Liver (tissue), 9 donors: ENCODE measurements around the gene MAPK11. TPM values are rescaled to one million over a fixed set of nuclear protein-coding genes. Genes with fewer than 3 reads are reported as not detected.

Experiments used
- DNase-seq: peaks from one replicate; pipeline ENCODE4 v3.0.0-alpha.2; 2017; ENCODE audit warnings: low spot score
- H3K27ac ChIP-seq, 2 donors: one replicate each; pipeline ENCODE4 v1.7.0; 2013; ENCODE audit warnings: inconsistent platforms in 2 of 2, low read length in 2 of 2, control low read depth in 1 of 2, low read depth in 1 of 2, mild to moderate bottlenecking in 1 of 2
- H3K27me3 ChIP-seq, 4 donors: one replicate each; pipeline versions ENCODE4 v1.6.1 to v1.7.0; 2013; ENCODE audit warnings: low read length in 3 of 4, inconsistent platforms in 1 of 4, mild to moderate bottlenecking in 1 of 4, moderate library complexity in 1 of 4; ENCODE audit not compliant: control insufficient read depth in 4 of 4, insufficient read depth in 4 of 4
- H3K36me3 ChIP-seq, 4 donors: one replicate each; pipeline versions ENCODE4 v1.6.1 to v1.7.0; 2013; ENCODE audit warnings: low read length in 3 of 4, mild to moderate bottlenecking in 3 of 4, low read depth in 1 of 4, moderate library complexity in 1 of 4; ENCODE audit not compliant: control insufficient read depth in 4 of 4, insufficient read depth in 3 of 4
- H3K4me1 ChIP-seq, 4 donors: one replicate each; pipeline versions ENCODE4 v1.6.1 to v1.7.0; 2013; ENCODE audit warnings: low read length in 3 of 4, mild to moderate bottlenecking in 3 of 4, moderate library complexity in 1 of 4; ENCODE audit not compliant: control insufficient read depth in 4 of 4, insufficient read depth in 4 of 4
- H3K4me3 ChIP-seq, 3 donors: one replicate each; pipeline versions ENCODE4 v1.6.1 to v1.7.0; 2013; ENCODE audit warnings: low read length in 3 of 3, control low read depth in 1 of 3, low read depth in 1 of 3, mild to moderate bottlenecking in 1 of 3
- H3K9ac ChIP-seq, 2 donors: one replicate each; pipeline ENCODE4 v1.7.0; 2013; ENCODE audit warnings: low read length in 2 of 2, mild to moderate bottlenecking in 2 of 2, moderate library complexity in 2 of 2, control low read depth in 1 of 2, low read depth in 1 of 2
- H3K9me3 ChIP-seq, 4 donors: one replicate each; pipeline versions ENCODE4 v1.6.1 to v1.7.0; 2013; ENCODE audit warnings: low read length in 3 of 4; ENCODE audit not compliant: control insufficient read depth in 4 of 4
- EGR1 ChIP-seq, 2 donors: IDR thresholded peaks; 2 replicates each; pipeline ENCODE4 v1.6.1; 2016 to 2018; ENCODE audit warnings: antibody characterized with exemption in 2 of 2, low read depth in 2 of 2
- FOXA1 ChIP-seq: IDR thresholded peaks from 2 replicates; pipeline ENCODE4 v1.6.1; 2016; ENCODE audit warnings: antibody characterized with exemption
- GABPA ChIP-seq, 2 donors: IDR thresholded peaks in 1 of 2; conservative IDR thresholded peaks in 1 of 2; 2 replicates each; pipeline ENCODE4 v1.6.1; 2016; ENCODE audit warnings: antibody characterized with exemption in 2 of 2, mild to moderate bottlenecking in 1 of 2, moderate library complexity in 1 of 2
- HNF4A ChIP-seq, 2 donors: conservative IDR thresholded peaks; 2 replicates each; pipeline ENCODE4 v1.6.1; 2016; ENCODE audit warnings: antibody characterized with exemption in 2 of 2, mild to moderate bottlenecking in 2 of 2
- JUND ChIP-seq, 2 donors: IDR thresholded peaks; 2 replicates each; pipeline ENCODE4 v1.6.1; 2016; ENCODE audit warnings: antibody characterized with exemption in 2 of 2
- SP1 ChIP-seq: IDR thresholded peaks from 2 replicates; pipeline ENCODE4 v1.6.1; 2018; ENCODE audit warnings: antibody characterized with exemption, mild to moderate bottlenecking
- YY1 ChIP-seq: IDR thresholded peaks from 2 replicates; pipeline ENCODE4 v1.6.1; 2016; ENCODE audit warnings: antibody characterized with exemption, mild to moderate bottlenecking
- WGBS: extraction: QIAGEN DNeasy Blood & Tissue Kit; methylation state at CpG from one replicate; pipeline ENCODE4 v1.1.7; 2013; 5-methylcytosine and 5-hydroxymethylcytosine counted together
- polyA plus RNA-seq, 2 donors: library from polyadenylated mRNA; stranded (reverse) in 1 of 2; unstranded in 1 of 2; fragments of 200-250 nt in 1 of 2; fragments of >200 nt in 1 of 2; fragmentation: Nextera tagmentation in 1 of 2; extraction: Ambion mirVana in 1 of 2; gene quantifications; one replicate each; pipeline versions ENCODE4 v1.2.1 to v1.2.3, GENCODE V29; 2013 to 2015
- total RNA-seq, 2 donors: library from RNA; depleted of rRNA; stranded (reverse); fragments of >200 nt; gene quantifications; one replicate each; pipeline ENCODE4 v1.2.3, GENCODE V29; 2014
- TF ChIP-seq, protein P1 (sequence below): fragments of 150-350 bp; IDR thresholded peaks from 2 replicates; pipeline ENCODE4 v1.5.1; 2017; ENCODE audit warnings: improper control_type of control experiment, low read depth, low read length; ENCODE audit not compliant: missing input control
- donor health status: healthy.
- donor health status: healthy.
- donor health status: healthy.
- donor health status: healthy.
- donor health status: healthy.

MAPK11 gene
- total and polyA plus RNA-seq, 4 donors, result 0.65 to 2.0 (median 1.0) TPM

DNA sequence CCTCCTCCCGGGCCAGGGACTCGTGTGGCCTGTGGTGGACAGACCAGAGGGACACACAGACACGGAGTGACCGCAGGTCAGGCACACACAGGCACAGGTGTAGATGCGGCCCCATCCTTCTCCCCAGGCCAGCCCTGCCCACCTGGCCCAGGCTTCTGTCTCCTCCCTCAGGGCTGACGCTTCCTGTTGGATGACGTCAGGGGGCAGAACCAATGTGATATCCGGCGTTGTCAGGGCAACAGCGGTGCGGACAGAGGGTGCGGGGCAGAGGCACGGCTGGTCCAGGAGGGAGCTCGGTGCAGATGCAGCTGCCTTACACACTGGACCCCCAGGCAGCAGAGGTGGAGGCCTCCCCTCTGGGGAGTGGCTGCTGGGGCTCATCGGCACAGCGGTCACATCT, 22.4 kb downstream of the MAPK11 start:
- 60% methylated on average over 16 of the region's 16 CpGs for WGBS
- Histone ChIP-seq H3K9ac (no peak overlapping the region), H3K36me3 (peaks cover 0 to 4% (median 2%) of the 10 kb centered on the region in 4 donors), H3K27me3 (no peaks in the 10 kb centered on the region), H3K4me3 (no peak overlapping the region), H3K27ac (no peak overlapping the region), H3K9me3 (no peaks in the 10 kb centered on the region), H3K4me1 (peaks cover 11 to 70% (median 49%) of the 10 kb centered on the region in 4 donors)
- TF ChIP-seq HNF4A (conservative IDR thresholded peaks at IDR 0.05), result no peak
- TF ChIP-seq FOXA1, result no peak
- no peak for TF ChIP-seq EGR1 (IDR thresholded peaks at IDR 0.05; ENCODE audit: low read depth in 2 of 2)
- no peak for DNase-seq

DNA sequence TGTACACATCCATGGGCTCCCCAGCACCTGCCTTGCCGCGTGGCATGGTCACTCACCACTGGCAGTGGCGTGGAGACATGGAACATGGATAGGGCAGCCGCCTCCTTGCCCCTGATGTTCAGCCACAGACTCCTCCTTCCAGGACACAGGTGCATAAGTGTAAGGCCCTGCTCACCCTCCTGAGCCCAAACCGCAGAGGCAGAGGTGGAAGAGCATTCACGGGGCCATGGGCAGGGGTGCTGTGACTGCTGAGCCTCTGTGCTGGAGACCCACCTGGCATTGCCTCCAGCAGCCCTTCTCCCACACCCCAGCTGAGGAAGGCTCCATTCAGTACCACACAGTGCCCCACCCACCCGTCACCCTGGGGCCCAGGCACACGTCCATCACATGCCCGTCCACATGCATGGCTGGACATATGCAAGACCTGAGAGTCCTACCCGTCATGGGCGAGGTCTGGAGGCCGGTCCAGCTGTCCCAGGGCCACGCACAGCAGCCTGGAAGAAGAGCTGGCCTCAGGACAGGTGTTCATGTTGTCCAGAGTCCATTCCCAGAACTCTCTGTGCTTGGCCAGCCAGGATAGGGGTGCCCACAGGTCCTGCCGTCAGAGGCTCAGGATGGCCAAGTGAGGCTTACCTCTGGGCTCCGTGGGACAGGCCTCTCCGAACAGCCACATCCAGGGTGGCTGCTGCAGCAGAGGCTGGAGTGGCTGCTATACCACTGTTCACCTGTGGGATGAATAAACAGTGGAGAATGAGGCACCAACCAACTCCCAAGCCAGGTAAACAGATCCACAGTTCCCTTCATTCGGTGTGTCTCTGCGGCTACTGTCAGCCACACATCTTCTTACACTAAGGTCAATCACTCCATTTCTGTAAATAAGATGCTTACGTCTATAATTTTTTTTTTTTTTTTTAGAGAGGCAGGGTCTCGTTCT, 23.7 kb downstream of the MAPK11 start:
- 84% methylated on average over 20 of the region's 20 CpGs for WGBS
- Histone ChIP-seq H3K27ac (no peak overlapping the region), H3K9ac (no peak overlapping the region), H3K36me3 (peaks cover 0 to 4% (median 2%) of the 10 kb centered on the region in 4 donors), H3K4me3 (no peak overlapping the region), H3K27me3 (no peaks in the 10 kb centered on the region), H3K4me1 (peaks cover 11 to 72% (median 57%) of the 10 kb centered on the region in 4 donors), H3K9me3 (no peaks in the 10 kb centered on the region)
- DNase-seq, result no peak
- TF ChIP-seq SP1, result no peak
- no peak for TF ChIP-seq EGR1 (IDR thresholded peaks at IDR 0.05; ENCODE audit: low read depth in 2 of 2)
- no peak for TF ChIP-seq GABPA (IDR thresholded peaks at IDR 0.05 in 1 of 2, conservative IDR thresholded peaks at IDR 0.05 in 1 of 2)
- TF ChIP-seq, protein P1, sequence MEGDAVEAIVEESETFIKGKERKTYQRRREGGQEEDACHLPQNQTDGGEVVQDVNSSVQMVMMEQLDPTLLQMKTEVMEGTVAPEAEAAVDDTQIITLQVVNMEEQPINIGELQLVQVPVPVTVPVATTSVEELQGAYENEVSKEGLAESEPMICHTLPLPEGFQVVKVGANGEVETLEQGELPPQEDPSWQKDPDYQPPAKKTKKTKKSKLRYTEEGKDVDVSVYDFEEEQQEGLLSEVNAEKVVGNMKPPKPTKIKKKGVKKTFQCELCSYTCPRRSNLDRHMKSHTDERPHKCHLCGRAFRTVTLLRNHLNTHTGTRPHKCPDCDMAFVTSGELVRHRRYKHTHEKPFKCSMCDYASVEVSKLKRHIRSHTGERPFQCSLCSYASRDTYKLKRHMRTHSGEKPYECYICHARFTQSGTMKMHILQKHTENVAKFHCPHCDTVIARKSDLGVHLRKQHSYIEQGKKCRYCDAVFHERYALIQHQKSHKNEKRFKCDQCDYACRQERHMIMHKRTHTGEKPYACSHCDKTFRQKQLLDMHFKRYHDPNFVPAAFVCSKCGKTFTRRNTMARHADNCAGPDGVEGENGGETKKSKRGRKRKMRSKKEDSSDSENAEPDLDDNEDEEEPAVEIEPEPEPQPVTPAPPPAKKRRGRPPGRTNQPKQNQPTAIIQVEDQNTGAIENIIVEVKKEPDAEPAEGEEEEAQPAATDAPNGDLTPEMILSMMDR, result peak; percentile 17

DNA sequence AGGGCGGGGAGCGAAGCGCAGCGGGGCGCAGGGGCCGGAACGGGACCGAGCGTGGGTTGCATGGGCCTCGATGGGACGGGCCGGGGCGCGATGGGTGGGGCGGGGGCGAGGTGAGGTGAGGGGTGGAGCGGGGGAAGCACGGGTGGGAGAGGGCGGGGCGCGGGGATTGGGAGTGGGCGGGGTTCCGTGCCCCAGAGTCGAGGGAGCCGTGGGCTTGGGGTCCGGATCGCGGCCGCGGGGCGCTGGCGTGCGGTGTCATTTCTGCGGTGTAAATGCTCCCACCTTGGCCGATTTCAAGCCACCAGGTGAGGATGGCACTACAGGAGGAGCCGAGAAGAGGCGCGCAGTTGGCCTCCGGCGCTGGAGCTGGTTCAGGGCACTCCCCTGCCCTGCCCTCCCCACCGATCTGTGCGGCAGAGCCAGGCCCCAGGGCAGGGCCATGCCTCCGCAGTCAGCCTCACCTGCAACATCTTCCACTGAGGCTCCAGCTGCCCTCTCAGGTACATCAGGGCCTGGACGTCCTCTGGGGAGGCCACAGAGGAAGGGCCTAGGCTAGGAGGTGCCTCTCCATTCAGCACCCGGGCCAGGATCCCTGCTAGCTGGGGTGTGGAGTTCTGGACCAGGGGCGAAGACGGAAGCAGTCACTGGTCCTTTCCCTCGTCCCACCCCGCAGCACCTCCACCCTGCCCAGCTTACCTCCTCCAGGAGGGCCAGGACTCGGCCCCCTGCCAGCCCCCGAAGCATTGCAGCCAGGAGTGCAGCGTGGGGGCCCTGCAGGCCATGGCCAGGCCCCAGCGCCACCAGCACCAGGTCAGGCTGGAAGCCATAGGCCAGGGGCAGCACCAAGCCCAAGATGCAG, 24.7 kb downstream of the MAPK11 start:
- Histone ChIP-seq H3K27me3 (no peaks in the 10 kb centered on the region), H3K4me1 (peaks cover 9 to 72% (median 58%) of the 10 kb centered on the region in 4 donors), H3K9ac (peak overlapping the region; percentile 6 to 13), H3K27ac (peak overlapping the region; percentile 80 to 95), H3K9me3 (no peaks in the 10 kb centered on the region), H3K36me3 (peaks cover 0 to 4% (median 2%) of the 10 kb centered on the region in 4 donors), H3K4me3 (peak overlapping the region; percentile 78 to 99 (median 87))
- TF ChIP-seq GABPA (IDR thresholded peaks at IDR 0.05 in 1 of 2, conservative IDR thresholded peaks at IDR 0.05 in 1 of 2) (peak in 1 of 2 donors; percentile 57), HNF4A (conservative IDR thresholded peaks at IDR 0.05) (no peak), JUND (IDR thresholded peaks at IDR 0.05) (no peak), YY1 (no peak)
- DNase-seq, result no peak
- 14% methylated on average over 53 of the region's 53 CpGs for WGBS
